A549 (cell line): ENCODE measurements around the gene KIAA2012. TPM values are rescaled to one million over a fixed set of nuclear protein-coding genes. Genes with fewer than 3 reads are reported as not detected.
A peak's percentile ranks its signal among the peaks of the same experiment; 100 is the strongest.

ENCODE experiments used
- ATAC-seq, 2 experiments: fragments of 200-7000 bp in 1 of 2; fragments of >200 bp in 1 of 2; cut with Nextera tagmentation in 1 of 2; cut with Tn5 transposase in 1 of 2; 3 replicates each; pipeline versions ENCODE4 v1.8.0 to v1.9.1; 2018 to 2020; ENCODE audit warnings: mild to moderate bottlenecking in 1 of 2, moderate library complexity in 1 of 2
- CTCF ChIA-PET: fragments of 300-600 bp; sonication (Branson Sonifier 250); formaldehyde crosslinking; extraction: SDS; loops from one replicate; lab custom pipeline; 2021; ENCODE audit warnings: antibody characterized with exemption, inconsistent platforms; lab: Yijun Ruan, JAX
- POLR2A ChIA-PET: fragments of 350-600 bp; formaldehyde crosslinking; extraction: SDS; loops from one replicate; lab custom pipeline; 2021; ENCODE audit warnings: antibody characterized with exemption, inconsistent platforms; lab: Yijun Ruan, JAX
- DNase-seq, 2 experiments: peaks; one replicate each; pipeline versions ENCODE4 v3.0.0 to v3.0.0-alpha.2; 2011 to 2016; ENCODE audit warnings: low read depth in 1 of 2, low spot score in 1 of 2
- FAIRE-seq: peaks from 2 replicates; lab custom pipeline; 2011; peaks lifted over from hg19 to GRCh38; lab: Jason Lieb, UNC
- H3K27ac ChIP-seq, 2 experiments: fragments of >200 bp; sonication (Bioruptor Twin); formaldehyde crosslinking; 3 replicates each; pipeline ENCODE4 v1.5.1; 2016 to 2017
- H3K4me1 ChIP-seq: fragments of >200 bp; sonication (Bioruptor Twin); formaldehyde crosslinking; 3 replicates; pipeline ENCODE4 v1.6.1; 2016
- H3K4me2 ChIP-seq: fragments of >200 bp; sonication (Bioruptor Twin); formaldehyde crosslinking; 3 replicates; pipeline ENCODE4 v1.6.1; 2016
- H3K4me3 ChIP-seq: fragments of >200 bp; sonication (Bioruptor Twin); formaldehyde crosslinking; 3 replicates; pipeline ENCODE4 v1.5.1; 2016
- H3K9me3 ChIP-seq: fragments of >200 bp; sonication (Bioruptor Twin); formaldehyde crosslinking; 3 replicates; pipeline ENCODE4 v1.6.1; 2016
- BHLHE40 ChIP-seq: IDR thresholded peaks from 2 replicates; pipeline ENCODE4 v1.6.1; 2012; ENCODE audit warnings: low read depth, low read length, inconsistent platforms
- CBX2 ChIP-seq: fragments of 200-600 bp; sonication (generic); IDR thresholded peaks from 2 replicates; pipeline ENCODE4 v1.6.1; 2016; ENCODE audit warnings: low read depth, mild to moderate bottlenecking, borderline replicate concordance
- CBX8 ChIP-seq: fragments of 200-600 bp; sonication (generic); IDR thresholded peaks from 2 replicates; pipeline ENCODE4 v1.6.1; 2016
- EHF ChIP-seq: fragments of 250-450 bp; sonication (Bioruptor Pico); IDR thresholded peaks from 2 replicates; pipeline ENCODE4 v1.5.0; 2020; ENCODE audit warnings: mild to moderate bottlenecking
- ESRRA ChIP-seq: fragments of 150-350 bp; IDR thresholded peaks from 2 replicates; pipeline ENCODE4 v1.6.1; 2014; ENCODE audit warnings: mild to moderate bottlenecking, low read length, borderline replicate concordance
- FOXS1 ChIP-seq: fragments of 250-450 bp; sonication (Bioruptor Pico); IDR thresholded peaks from 2 replicates; pipeline ENCODE4 v1.5.0; 2020; ENCODE audit warnings: mild to moderate bottlenecking, moderate library complexity
- GATA3 ChIP-seq: IDR thresholded peaks from 2 replicates; pipeline ENCODE4 v1.6.1; 2012; ENCODE audit warnings: borderline replicate concordance
- HEYL ChIP-seq: fragments of 250-450 bp; sonication (Bioruptor Pico); IDR thresholded peaks from 2 replicates; pipeline ENCODE4 v1.8.0; 2021; ENCODE audit warnings: mild to moderate bottlenecking, moderate library complexity
- HOXA7 ChIP-seq: fragments of 250-450 bp; sonication (Bioruptor Pico); IDR thresholded peaks from 2 replicates; pipeline ENCODE4 v1.5.0; 2020; ENCODE audit warnings: mild to moderate bottlenecking, moderate library complexity
- NR3C1 ChIP-seq: fragments of >200 bp; sonication (Bioruptor Twin); formaldehyde crosslinking; IDR thresholded peaks from 3 replicates; pipeline ENCODE4 v1.6.1; 2017
- POLR2A ChIP-seq: IDR thresholded peaks from 2 replicates; pipeline ENCODE4 v1.6.1; 2012; ENCODE audit warnings: mild to moderate bottlenecking, low read length
- POLR2AphosphoS2 ChIP-seq: conservative IDR thresholded peaks from 2 replicates; pipeline ENCODE4 v1.6.1; 2012; ENCODE audit warnings: low read length, improper control_type of control experiment, inconsistent platforms
- RAD21 ChIP-seq, 2 experiments: fragments of >200 bp in 1 of 2; sonication (Bioruptor Twin) in 1 of 2; formaldehyde crosslinking in 1 of 2; IDR thresholded peaks in 1 of 2; conservative IDR thresholded peaks in 1 of 2; 2 replicates in 1 of 2; 3 replicates in 1 of 2; pipeline ENCODE4 v1.6.1; 2012 to 2018; ENCODE audit warnings: inconsistent platforms in 1 of 2
- RCOR1 ChIP-seq: fragments of 150-350 bp; IDR thresholded peaks from 2 replicates; pipeline ENCODE4 v1.6.1; 2014; ENCODE audit warnings: antibody characterized with exemption, low read length, low read depth
- RFX5 ChIP-seq: fragments of 450-650 bp; IDR thresholded peaks from 2 replicates; pipeline ENCODE4 v1.7.1; 2014; ENCODE audit warnings: antibody characterized with exemption, mild to moderate bottlenecking, moderate library complexity
- SREBF2 ChIP-seq: fragments of 450-650 bp; IDR thresholded peaks from 2 replicates; pipeline ENCODE4 v1.6.1; 2014; ENCODE audit warnings: mild to moderate bottlenecking, moderate library complexity
- ZC3H11A ChIP-seq: fragments of 450-650 bp; IDR thresholded peaks from 2 replicates; pipeline ENCODE4 v1.6.1; 2014; ENCODE audit warnings: antibody characterized with exemption, mild to moderate bottlenecking
- ZNF302 ChIP-seq: fragments of 250-450 bp; sonication (Bioruptor Pico); IDR thresholded peaks from 2 replicates; pipeline ENCODE4 v1.9.0; 2021; ENCODE audit warnings: inconsistent platforms, mild to moderate bottlenecking, moderate library complexity
- WGBS: methylation state at CpG from one replicate; pipeline ENCODE4 v1.1.6; 2017; ENCODE audit errors: missing lambda C conversion rate; 5-methylcytosine and 5-hydroxymethylcytosine counted together
- polyA plus RNA-seq, 4 experiments: library from polyadenylated mRNA; depleted of rRNA in 3 of 4; stranded (reverse); fragments of >200 nt; fragmentation: RNase III in 1 of 4; extraction: RNeasy Plus Mini Kit Qiagen cat#74134 plus additional on column Dnase treatment in 1 of 4; gene quantifications; 2 replicates in 3 of 4; 3 replicates in 1 of 4; pipeline ENCODE4 v1.2.3, GENCODE V29; 2011 to 2017
- TF ChIP-seq, protein P1 (sequence below): fragments of >200 bp; sonication (Bioruptor Twin); formaldehyde crosslinking; IDR thresholded peaks from 2 replicates; pipeline ENCODE4 v1.6.1; 2016
- TF ChIP-seq, protein P2 (sequence below): fragments of 150-350 bp; IDR thresholded peaks from 2 replicates; pipeline ENCODE4 v1.6.1; 2014; ENCODE audit warnings: low read depth, mild to moderate bottlenecking, low read length
- TF ChIP-seq, protein P3 (sequence below): IDR thresholded peaks from 2 replicates; pipeline ENCODE4 v1.6.1; 2012
- TF ChIP-seq, protein P4 (sequence below): IDR thresholded peaks from 2 replicates; pipeline ENCODE4 v1.6.1; 2012
- TF ChIP-seq, protein P5 (sequence below): fragments of >200 bp; sonication (Bioruptor Twin); formaldehyde crosslinking; IDR thresholded peaks from 3 replicates; pipeline ENCODE4 v1.5.1; 2016

KIAA2012 gene
- polyA plus RNA-seq, 2 of the 4 experiments (the other 2 are of a cell fraction) = 0.01 to 0.04 TPM

DNA sequence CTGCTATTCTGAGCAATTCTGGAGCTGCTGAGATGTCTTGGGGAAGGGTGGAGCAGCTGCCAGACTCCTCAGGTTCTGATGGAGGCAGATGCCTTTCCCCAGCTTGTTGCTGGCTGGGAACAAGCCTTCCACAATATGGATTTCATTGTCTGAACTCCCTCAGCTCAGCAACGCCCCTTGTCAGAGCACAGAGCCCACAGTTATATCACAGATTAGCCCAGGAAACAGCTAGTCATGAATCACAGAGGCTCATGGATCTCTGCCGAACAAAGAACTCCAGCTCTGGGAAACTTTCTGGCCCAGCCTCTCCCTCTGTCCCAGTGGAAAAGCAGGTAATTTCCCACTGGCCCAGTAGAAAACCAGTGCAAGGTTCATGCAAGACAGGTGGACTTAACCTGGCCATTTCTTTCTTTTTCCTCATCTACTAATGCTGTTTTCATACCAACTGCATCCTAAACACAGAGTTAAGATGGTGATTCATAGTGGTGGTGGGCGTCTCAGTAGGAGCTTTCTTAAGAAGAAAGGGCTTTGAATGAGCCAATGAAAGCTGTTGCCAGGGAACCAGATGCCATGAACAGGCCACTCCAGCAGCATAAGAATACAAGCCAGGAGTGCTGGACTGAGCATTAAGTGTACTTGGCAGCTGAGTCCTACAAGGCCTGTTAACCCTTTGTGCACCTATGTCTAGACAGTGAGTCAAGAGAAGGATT lies 8.7 kb upstream of the KIAA2012 start:
- ATAC-seq (peak; percentile 70 to 71; a peak in 5 of 6 replicates), FAIRE-seq (no peak), DNase-seq (peak in 1 of 2 experiments; percentile 17)
- WGBS = 30% methylated on average over 3 of the region's 3 CpGs
- ChIA-PET POLR2A (no interaction called here), CTCF (interaction anchor here (0.5 to 3.4 kb wide), 5 partner anchors 8 to 204 kb away, joined by 3 to 16 read pairs (median 4); partner anchors contain the start of gene KIAA2012)
- TF ChIP-seq HOXA7 (CRISPR knock-in tag) = no peak
- TF ChIP-seq RCOR1 = no peak
- no peak for TF ChIP-seq GATA3
- TF ChIP-seq ZC3H11A = no peak
- TF ChIP-seq SREBF2 = no peak
- no peak for TF ChIP-seq HEYL (CRISPR knock-in tag)
- TF ChIP-seq POLR2AphosphoS2 = no peak
- TF ChIP-seq ESRRA = no peak
- TF ChIP-seq ZNF302 (CRISPR knock-in tag) = no peak
- TF ChIP-seq, protein P1, sequence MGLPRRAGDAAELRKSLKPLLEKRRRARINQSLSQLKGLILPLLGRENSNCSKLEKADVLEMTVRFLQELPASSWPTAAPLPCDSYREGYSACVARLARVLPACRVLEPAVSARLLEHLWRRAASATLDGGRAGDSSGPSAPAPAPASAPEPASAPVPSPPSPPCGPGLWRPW = no peak
- no peak for TF ChIP-seq POLR2A
- no peak for TF ChIP-seq CBX2
- TF ChIP-seq, protein P2, sequence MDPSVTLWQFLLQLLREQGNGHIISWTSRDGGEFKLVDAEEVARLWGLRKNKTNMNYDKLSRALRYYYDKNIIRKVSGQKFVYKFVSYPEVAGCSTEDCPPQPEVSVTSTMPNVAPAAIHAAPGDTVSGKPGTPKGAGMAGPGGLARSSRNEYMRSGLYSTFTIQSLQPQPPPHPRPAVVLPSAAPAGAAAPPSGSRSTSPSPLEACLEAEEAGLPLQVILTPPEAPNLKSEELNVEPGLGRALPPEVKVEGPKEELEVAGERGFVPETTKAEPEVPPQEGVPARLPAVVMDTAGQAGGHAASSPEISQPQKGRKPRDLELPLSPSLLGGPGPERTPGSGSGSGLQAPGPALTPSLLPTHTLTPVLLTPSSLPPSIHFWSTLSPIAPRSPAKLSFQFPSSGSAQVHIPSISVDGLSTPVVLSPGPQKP = no peak
- H3K4me3 ChIP-seq = no peak overlapping the region
- H3K4me2 ChIP-seq = no peak overlapping the region
- no peak overlapping the region for H3K27ac ChIP-seq
- H3K9me3 ChIP-seq = no peaks in the 10 kb centered on the region
- H3K4me1 ChIP-seq = no peaks in the 10 kb centered on the region

DNA sequence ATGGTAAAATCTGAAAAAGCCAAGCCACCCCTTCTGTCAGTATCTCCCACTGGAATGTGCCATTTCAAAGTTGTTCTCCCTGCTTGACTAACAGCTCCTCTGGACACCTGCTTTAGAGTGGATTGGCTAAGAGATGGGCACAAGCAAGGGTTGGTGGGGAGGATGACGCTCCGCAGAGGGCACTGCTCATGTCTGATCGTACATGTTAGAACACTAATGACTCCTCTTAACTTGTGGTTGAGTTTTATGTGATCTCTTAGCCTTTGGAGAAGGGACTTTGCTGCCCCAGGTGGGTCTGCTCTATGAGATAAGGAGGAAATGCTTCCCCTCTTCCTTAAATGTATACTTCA lies 8.2 kb upstream of the KIAA2012 start:
- WGBS = 88% methylated on average over 3 of the region's 3 CpGs
- Histone ChIP-seq H3K27ac (no peak overlapping the region), H3K9me3 (no peaks in the 10 kb centered on the region), H3K4me1 (no peaks in the 10 kb centered on the region), H3K4me3 (no peak overlapping the region), H3K4me2 (no peak overlapping the region)
- DNase-seq (no peak), ATAC-seq (no peak), FAIRE-seq (no peak)
- TF ChIP-seq ESRRA (no peak), POLR2A (no peak), RFX5 (no peak), ZC3H11A (no peak), BHLHE40 (no peak), CBX8 (no peak), RAD21 (conservative IDR thresholded peaks at IDR 0.05 in 1 of 2, IDR thresholded peaks at IDR 0.05 in 1 of 2) (no peak), NR3C1 (no peak), FOXS1 (CRISPR knock-in tag) (no peak), EHF (CRISPR knock-in tag) (no peak)
- TF ChIP-seq, protein P3, sequence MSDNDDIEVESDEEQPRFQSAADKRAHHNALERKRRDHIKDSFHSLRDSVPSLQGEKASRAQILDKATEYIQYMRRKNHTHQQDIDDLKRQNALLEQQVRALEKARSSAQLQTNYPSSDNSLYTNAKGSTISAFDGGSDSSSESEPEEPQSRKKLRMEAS = no peak
- TF ChIP-seq, protein P4, sequence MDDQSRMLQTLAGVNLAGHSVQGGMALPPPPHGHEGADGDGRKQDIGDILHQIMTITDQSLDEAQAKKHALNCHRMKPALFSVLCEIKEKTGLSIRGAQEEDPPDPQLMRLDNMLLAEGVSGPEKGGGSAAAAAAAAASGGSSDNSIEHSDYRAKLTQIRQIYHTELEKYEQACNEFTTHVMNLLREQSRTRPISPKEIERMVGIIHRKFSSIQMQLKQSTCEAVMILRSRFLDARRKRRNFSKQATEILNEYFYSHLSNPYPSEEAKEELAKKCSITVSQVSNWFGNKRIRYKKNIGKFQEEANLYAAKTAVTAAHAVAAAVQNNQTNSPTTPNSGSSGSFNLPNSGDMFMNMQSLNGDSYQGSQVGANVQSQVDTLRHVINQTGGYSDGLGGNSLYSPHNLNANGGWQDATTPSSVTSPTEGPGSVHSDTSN = no peak
- TF ChIP-seq, protein P5, sequence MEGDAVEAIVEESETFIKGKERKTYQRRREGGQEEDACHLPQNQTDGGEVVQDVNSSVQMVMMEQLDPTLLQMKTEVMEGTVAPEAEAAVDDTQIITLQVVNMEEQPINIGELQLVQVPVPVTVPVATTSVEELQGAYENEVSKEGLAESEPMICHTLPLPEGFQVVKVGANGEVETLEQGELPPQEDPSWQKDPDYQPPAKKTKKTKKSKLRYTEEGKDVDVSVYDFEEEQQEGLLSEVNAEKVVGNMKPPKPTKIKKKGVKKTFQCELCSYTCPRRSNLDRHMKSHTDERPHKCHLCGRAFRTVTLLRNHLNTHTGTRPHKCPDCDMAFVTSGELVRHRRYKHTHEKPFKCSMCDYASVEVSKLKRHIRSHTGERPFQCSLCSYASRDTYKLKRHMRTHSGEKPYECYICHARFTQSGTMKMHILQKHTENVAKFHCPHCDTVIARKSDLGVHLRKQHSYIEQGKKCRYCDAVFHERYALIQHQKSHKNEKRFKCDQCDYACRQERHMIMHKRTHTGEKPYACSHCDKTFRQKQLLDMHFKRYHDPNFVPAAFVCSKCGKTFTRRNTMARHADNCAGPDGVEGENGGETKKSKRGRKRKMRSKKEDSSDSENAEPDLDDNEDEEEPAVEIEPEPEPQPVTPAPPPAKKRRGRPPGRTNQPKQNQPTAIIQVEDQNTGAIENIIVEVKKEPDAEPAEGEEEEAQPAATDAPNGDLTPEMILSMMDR = no peak
- ChIA-PET CTCF (interaction anchor here (0.5 to 3.4 kb wide), 4 partner anchors 11 to 204 kb away, joined by 3 to 16 read pairs (median 6); no protein-coding TSS in a partner anchor), POLR2A (no interaction called here)
